ENCODE data around the gene ARHGAP27. TPM values are rescaled to one million over a fixed set of nuclear protein-coding genes. Genes with fewer than 3 reads are reported as not detected.

ARHGAP27 gene
- total and polyA plus RNA-seq, 2 of the 13 experiments (the other 11 are each of a cell fraction or from before 2014, with no cell fraction given): 15.5 to 18.9 TPM

DNA sequence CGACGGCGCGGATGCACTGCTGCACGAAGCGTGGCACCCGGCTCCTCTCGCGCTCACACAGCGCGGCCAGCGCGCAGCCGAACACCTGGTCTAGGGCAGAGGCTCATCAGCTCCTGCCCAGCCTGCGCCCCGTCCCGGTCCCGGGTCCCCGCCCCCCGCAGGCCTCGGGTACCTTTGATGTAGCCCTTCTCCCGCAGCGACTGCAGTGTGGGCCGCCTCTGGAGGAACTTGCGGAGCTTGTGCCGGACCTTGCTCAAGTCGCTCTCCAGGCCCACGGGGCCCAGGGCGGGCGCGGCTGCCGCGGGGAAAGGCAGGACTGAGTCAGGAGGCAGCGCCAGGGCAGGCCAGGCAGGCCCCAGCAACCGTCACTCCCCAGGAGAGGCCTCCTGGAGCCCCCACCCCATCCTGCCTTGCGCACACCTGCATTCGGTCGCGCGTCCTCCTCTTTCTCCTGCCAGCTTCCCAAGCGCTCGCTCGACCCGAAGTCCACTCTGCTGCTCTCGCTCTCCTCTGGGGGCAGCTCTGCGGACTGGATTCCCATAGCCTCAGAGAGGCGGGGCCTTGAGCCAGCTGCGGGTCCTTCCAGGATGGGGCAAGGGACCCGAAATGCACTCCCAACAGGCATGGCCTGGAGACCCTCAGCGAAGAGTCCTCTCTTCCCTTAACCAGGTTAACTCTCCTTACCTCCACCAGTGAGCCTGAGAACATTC is 36.0 kb downstream of the ARHGAP27 start:
- H3K79me2 ChIP-seq (ENCODE audit: insufficient read depth, low read length): no peaks in the 10 kb centered on the region
- H3K27me3 ChIP-seq (ENCODE audit: control insufficient read depth in 1 of 2, insufficient read depth in 2 of 2, low read length in 2 of 2): no peaks in the 10 kb centered on the region; a peak in 1 of 5 replicates
- intact Hi-C loops (cut with micrococcal nuclease; ENCODE audit: unreplicated experiment) (no loop called here), in situ Hi-C loops (cut with HindIII; ENCODE audit: extremely low pct_ligation_motif_present, low pct_unique_long_range_greater_than_20kb) (no loop called here)
- TF ChIP-seq AGO2 (optimal IDR thresholded peaks at IDR 0.05; ENCODE audit: low read depth, low read length): peak; percentile 67
- no peak for TF ChIP-seq E2F1 (CRISPR knock-in tag; IDR thresholded peaks at IDR 0.05)
- no peak overlapping the region for H3K27ac ChIP-seq (ENCODE audit: extremely low read length, insufficient read depth, low read length)
- no peak overlapping the region for H3K9ac ChIP-seq (ENCODE audit: insufficient read depth, low read depth, low read length)
- no peak overlapping the region for H3K4me3 ChIP-seq (replicated peaks in 1 of 3; ENCODE audit: insufficient read depth in 1 of 3, low read depth in 2 of 3, low read length in 3 of 3)
- no peak for FAIRE-seq
- no TSS peak for BruUV-seq (replicated peaks)
- ChIA-PET POLR2A (interaction anchor here (2.2 kb wide), 1 partner anchor 29 kb away, joined by 6 read pairs; no protein-coding TSS in a partner anchor), CTCF (ENCODE audit: low intra/inter-chr PET ratio, low total read pairs) (no interaction called here)
- H2AFZ ChIP-seq (ENCODE audit: low read length): no peak overlapping the region
- H3K4me2 ChIP-seq (ENCODE audit: low read depth, low read length): no peak overlapping the region
- H3K4me1 ChIP-seq (ENCODE audit: insufficient read depth, low read length): peaks cover 7% of the 10 kb centered on the region; the same call in 1 of the 2 replicates
- no peak for ATAC-seq
- H3K9me3 ChIP-seq (ENCODE audit: low read length): no peaks in the 10 kb centered on the region
- no peaks in the 10 kb centered on the region for H4K20me1 ChIP-seq (ENCODE audit: insufficient read depth, low read length)
- 94% methylated on average over 40 of the region's 50 CpGs for WGBS (ENCODE audit: low lambda C conversion rate)
- no peak for DNase-seq (ENCODE audit: low spot score)
- peaks cover 8 to 26% of the 10 kb centered on the region in 2 experiments for H3K36me3 ChIP-seq (replicated peaks in 1 of 2; ENCODE audit: control insufficient read depth in 1 of 2, insufficient read depth in 2 of 2, low read length in 2 of 2)

DNA sequence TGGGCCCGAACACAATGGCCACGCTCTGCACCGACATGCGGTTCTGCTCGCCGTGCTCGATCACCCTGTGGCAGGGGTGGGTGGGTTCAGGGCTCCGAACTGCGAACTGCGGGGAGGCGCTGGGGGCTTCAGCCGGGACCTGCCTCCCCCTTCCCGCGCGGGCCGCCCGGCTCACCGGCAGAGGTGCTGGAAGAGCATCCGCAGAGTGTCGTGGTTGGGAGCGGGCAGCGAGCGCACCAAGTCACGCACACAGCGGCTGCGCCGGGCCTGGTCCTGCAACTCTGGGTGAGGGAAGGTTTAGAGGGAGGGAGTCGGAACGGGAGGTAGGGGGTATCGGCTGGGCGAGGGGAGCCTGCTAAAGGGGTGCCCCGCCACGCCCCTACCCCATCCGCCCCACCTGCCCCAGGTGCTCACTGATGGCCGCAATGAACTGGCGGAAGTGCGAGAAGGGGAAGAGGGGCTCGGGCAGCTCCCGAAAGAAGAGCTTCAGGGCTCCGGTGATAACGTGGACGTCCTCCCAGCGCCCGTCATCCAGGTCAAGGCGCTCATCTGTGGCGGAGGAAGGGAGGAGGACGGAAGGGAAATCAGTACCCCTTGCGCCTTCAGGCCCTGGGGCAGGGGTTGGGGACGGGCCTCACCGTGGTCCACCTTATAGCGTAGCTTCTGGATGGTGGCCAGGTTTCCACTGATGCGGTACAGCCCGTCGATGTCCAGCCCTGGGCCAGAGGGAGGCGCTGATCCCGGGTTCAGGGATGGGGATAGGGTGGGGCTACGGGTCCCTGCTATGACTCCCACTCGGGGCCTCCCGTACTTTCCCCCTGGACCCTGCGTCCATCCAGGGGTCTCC is 36.9 kb downstream of the ARHGAP27 start:
- POLR2A ChIA-PET: interaction anchor here (2.1 to 2.2 kb wide), 2 partner anchors 30 kb away, joined by 6 to 11 read pairs; no protein-coding TSS in a partner anchor
- no peak overlapping the region for H3K27ac ChIP-seq (ENCODE audit: extremely low read length, insufficient read depth, low read length)
- CTCF ChIA-PET (ENCODE audit: low intra/inter-chr PET ratio, low total read pairs): interaction anchor here (0.8 to 1.6 kb wide), 4 partner anchors 10 to 197 kb away, joined by 3 to 27 read pairs (median 8); no protein-coding TSS in a partner anchor
- 96% methylated on average over 54 of the region's 60 CpGs for WGBS (ENCODE audit: low lambda C conversion rate)
- no peak for DNase-seq (ENCODE audit: low spot score)
- H3K9me3 ChIP-seq (ENCODE audit: low read length): no peaks in the 10 kb centered on the region
- peaks cover 4 to 18% of the 10 kb centered on the region in 2 experiments; a peak in 4 of 5 replicates for H3K36me3 ChIP-seq (replicated peaks in 1 of 2; ENCODE audit: control insufficient read depth in 1 of 2, insufficient read depth in 2 of 2, low read length in 2 of 2)
- no peak overlapping the region for H3K4me2 ChIP-seq (ENCODE audit: low read depth, low read length)
- H3K79me2 ChIP-seq (ENCODE audit: insufficient read depth, low read length): no peaks in the 10 kb centered on the region
- H3K4me1 ChIP-seq (ENCODE audit: insufficient read depth, low read length): peaks cover 7% of the 10 kb centered on the region; the same call in 1 of the 2 replicates
- ATAC-seq: no peak
- H3K9ac ChIP-seq (ENCODE audit: insufficient read depth, low read depth, low read length): no peak overlapping the region
- no peaks in the 10 kb centered on the region for H4K20me1 ChIP-seq (ENCODE audit: insufficient read depth, low read length)
- intact Hi-C loops (cut with micrococcal nuclease; ENCODE audit: unreplicated experiment): loop anchor here (1.0 kb wide), 1 partner anchor 30 kb away; no protein-coding TSS in a partner anchor
- in situ Hi-C loops (cut with HindIII; ENCODE audit: extremely low pct_ligation_motif_present, low pct_unique_long_range_greater_than_20kb): no loop called here
- no peak overlapping the region for H2AFZ ChIP-seq (ENCODE audit: low read length)
- H3K27me3 ChIP-seq (ENCODE audit: control insufficient read depth in 1 of 2, insufficient read depth in 2 of 2, low read length in 2 of 2): no peaks in the 10 kb centered on the region; a peak in 1 of 5 replicates
- no peak overlapping the region for H3K4me3 ChIP-seq (replicated peaks in 1 of 3; ENCODE audit: insufficient read depth in 1 of 3, low read depth in 2 of 3, low read length in 3 of 3)
- BruUV-seq (replicated peaks): no TSS peak
- FAIRE-seq: no peak
- TF ChIP-seq, protein P1, sequence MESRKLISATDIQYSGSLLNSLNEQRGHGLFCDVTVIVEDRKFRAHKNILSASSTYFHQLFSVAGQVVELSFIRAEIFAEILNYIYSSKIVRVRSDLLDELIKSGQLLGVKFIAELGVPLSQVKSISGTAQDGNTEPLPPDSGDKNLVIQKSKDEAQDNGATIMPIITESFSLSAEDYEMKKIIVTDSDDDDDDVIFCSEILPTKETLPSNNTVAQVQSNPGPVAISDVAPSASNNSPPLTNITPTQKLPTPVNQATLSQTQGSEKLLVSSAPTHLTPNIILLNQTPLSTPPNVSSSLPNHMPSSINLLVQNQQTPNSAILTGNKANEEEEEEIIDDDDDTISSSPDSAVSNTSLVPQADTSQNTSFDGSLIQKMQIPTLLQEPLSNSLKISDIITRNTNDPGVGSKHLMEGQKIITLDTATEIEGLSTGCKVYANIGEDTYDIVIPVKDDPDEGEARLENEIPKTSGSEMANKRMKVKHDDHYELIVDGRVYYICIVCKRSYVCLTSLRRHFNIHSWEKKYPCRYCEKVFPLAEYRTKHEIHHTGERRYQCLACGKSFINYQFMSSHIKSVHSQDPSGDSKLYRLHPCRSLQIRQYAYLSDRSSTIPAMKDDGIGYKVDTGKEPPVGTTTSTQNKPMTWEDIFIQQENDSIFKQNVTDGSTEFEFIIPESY (CRISPR knock-in tag; IDR thresholded peaks at IDR 0.05): peak; percentile 94
- TF ChIP-seq NR3C1 (CRISPR knock-in tag; IDR thresholded peaks at IDR 0.05): 0 out of 2 replicates have a peak, but pooled peaks have one; percentile 41
- 0 out of 2 replicates have a peak, but pooled peaks have one; percentile 3 for TF ChIP-seq ZNF687 (CRISPR knock-in tag; IDR thresholded peaks at IDR 0.05)
- no peak for TF ChIP-seq HDAC2 (CRISPR knock-in tag; IDR thresholded peaks at IDR 0.05)
- no peak for TF ChIP-seq PHF5A (CRISPR knock-in tag; IDR thresholded peaks at IDR 0.05; ENCODE audit: low read depth, unreplicated experiment)

All from HepG2 (cell line).